ENCODE data around the gene HK1.
"Not testable (repeated sequence)": the region's sequence is repeated elsewhere in the genome, so short reads cannot be mapped to it uniquely, and the experiment has no call there.

The HK1 gene

DNA sequence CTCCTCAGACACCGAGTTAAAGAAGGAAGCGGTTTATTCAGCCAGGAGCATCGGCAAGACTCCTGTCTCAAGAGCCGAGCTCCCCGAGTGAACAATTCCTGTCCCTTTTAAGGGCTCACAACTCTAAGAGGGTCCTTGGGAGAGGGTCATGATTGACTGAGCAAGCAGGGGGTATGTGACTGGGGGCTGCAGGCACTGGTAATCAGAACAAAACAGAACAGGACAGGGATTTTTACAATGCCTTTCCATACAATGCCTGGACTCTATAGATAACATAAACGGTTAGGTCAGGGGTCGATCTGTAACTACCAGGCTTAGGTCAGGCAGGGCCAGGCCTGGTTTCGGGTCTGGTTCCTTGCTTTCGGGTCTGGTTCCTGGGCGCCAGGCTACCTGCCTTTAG, 30.0 kb downstream of the HK1 start:
- not testable (repeated sequence) for DNase-seq (ENCODE audit: low read depth in 2 of 2)

DNA sequence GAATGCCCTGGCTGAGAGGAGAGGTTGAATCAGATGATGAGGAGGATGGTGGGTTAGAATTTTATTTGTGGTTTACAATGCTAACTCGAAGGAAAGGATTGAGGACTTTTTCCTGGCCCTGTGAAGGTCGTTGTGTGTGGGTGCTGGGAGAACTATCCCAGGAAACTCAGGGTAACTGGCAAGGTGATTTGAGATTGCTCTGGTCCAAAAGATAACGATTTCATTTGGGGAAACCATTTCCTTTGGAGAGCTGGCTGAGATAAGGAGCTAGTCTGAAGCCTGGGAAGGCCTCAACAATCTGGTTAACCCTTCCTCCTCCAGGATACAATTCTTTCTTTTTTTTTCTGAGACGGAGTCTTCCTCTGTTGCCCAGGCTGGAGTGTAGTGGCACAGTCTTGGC, 33.0 kb downstream of the HK1 start:
- no peak for DNase-seq (ENCODE audit: low read depth in 2 of 2)

DNA sequence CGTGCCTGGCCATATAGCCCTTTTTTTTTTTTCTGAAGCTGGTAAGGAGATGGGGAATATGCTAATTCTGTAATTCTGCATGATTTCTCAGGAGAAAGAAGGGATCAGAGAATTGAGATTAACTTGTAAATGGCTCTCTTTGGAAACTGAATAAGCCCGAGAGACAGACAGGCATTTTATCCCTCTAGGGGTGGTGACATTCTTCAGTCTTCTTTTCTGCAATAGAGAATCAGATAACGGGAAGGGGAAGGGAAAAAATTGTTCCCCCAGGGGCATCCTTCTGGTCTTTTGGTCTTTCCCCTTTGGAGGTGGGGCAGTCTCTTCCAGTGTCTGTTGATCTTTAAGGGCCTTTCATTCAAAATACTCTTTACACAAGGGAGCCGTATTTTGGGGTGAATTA, 34.2 kb downstream of the HK1 start:
- no peak for DNase-seq (ENCODE audit: low read depth in 2 of 2)

DNA sequence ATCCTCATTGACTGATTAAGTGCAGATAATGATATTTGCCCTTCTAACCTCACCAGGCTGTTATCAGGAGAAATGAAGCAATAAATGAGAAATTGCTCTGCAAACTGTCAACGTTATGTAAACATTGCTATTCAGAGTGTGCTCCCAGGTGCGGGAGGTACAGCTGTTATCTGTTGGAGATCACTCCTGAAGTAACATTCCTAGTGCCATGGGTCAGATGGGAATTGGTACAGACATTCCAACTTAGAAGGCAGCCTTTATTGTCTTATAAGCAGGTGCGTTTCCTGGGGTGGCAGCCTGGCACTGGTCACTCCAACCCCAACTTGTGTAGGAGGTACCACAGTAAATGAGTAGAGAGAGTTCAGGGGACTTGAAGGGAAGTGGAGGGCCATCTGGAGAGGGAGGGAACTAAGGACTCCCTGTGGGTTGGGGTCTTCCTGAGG, 36.8 kb downstream of the HK1 start:
- no peak for DNase-seq (ENCODE audit: low read depth in 2 of 2)

DNA sequence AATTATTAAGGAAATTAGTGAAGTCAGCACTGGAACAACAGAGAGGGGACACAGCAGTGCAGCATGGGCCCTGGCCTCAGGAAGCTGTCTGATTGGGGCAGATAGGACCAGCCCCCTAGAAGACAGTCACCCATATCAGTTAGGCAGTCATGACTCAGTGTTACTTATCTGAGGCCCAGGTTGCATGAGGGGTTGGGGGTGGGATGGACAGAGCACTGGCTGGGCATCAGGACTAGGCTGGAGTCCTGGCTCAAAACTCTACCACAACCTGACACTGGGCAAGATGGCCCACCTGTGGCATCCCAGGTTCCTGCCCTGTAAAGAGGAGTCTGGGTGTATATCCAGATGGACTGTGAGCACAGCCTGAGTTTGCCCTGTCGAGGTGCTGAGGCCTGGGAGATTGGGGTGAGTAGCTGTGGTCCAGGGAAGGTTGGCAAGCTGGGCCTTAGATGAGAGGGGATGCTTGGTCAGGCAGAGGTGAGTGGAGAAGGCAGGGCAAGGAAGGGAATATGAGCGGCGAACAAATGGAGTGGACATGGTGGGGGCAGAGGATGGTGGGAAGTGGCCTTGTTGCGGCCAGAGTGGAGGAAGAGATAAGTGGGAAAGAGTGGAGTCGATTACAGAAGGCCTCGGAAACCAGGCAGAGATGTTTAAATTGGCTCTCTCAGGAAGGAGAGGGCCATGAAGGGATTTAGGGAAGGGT, 37.5 kb downstream of the HK1 start:
- DNase-seq (ENCODE audit: low read depth in 2 of 2) = no peak

DNA sequence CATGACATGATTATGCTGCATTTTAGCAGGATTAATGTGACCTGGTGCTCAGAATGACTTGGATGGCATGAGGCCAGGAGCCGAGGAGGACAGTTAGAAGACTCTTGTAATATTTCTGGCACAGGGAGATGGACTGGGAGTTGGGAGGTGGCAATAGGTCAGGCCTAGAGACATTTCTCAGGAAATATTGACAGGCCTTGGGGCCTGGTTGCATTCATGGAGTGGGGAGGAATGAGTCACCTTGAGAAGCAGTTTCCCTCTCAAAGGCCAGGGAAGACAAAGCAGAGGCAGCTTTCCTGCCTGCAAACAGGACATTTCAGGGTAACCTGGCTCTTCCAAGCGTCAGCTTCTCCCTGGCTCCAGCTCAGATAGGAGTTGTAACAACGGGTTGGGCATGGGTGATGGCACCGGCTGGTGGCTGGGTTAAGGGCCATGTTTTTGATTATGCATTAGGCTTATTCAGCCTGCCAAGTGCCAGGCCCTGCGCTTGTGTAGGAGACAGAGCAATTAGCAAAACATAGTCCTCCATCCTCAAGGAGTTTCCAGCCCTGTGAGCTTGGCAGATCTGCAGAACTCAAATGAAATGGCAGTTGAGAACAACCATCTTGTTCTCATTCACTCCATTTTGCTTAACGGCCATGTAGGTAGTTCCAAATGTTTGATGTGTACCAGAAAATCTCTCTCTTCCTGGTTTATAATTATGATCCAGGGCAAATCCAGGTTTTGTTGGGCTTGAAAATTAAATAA, 38.2 kb downstream of the HK1 start:
- DNase-seq (ENCODE audit: low read depth in 2 of 2) = no peak

DNA sequence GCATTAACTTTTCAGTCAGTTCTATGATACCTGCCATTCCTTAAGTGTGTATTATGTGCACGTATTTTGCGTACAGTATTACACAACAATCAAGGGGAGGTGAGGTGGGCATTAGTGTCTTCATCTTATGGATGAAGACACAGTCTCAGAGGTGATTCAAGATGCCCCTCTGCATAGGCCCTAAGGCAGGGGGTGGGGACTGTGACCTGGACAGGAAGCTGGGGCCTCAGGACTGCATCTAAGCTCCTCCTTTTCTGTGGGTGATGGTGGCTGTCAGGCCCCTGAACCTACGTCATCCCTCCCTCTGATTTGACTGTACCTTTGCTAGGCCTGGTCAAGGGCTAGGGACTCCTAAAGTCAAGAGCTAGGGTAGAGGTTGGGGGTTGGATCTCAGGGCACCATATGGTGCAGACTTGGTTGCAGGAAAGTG, 38.9 kb downstream of the HK1 start:
- DNase-seq (ENCODE audit: low read depth in 2 of 2) = peak in 1 of 2 donors; percentile 47

DNA sequence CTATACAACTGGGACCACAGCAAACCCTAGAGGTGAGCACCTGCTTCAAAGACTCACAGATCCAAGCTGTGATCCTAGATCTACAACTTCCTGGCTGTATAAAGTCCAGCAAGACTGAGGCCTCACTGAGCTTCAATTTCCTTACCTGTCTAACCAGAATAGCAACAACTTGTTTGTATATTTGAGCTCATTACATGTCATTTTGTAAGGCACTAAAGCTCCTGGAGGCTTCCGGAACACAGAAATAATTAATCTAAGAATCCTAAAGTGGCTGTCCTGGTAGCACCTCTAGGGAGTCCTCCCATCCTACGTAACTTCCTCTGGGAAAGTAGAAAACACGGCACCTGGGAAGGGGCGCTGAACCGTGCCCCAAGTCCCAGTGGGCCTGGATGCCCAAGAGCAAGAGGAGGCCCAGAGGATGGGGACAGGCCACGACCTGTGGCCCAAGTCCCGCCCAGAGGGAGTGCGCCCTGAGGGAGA, 39.4 kb downstream of the HK1 start:
- DNase-seq (ENCODE audit: low read depth in 2 of 2) = no peak

DNA sequence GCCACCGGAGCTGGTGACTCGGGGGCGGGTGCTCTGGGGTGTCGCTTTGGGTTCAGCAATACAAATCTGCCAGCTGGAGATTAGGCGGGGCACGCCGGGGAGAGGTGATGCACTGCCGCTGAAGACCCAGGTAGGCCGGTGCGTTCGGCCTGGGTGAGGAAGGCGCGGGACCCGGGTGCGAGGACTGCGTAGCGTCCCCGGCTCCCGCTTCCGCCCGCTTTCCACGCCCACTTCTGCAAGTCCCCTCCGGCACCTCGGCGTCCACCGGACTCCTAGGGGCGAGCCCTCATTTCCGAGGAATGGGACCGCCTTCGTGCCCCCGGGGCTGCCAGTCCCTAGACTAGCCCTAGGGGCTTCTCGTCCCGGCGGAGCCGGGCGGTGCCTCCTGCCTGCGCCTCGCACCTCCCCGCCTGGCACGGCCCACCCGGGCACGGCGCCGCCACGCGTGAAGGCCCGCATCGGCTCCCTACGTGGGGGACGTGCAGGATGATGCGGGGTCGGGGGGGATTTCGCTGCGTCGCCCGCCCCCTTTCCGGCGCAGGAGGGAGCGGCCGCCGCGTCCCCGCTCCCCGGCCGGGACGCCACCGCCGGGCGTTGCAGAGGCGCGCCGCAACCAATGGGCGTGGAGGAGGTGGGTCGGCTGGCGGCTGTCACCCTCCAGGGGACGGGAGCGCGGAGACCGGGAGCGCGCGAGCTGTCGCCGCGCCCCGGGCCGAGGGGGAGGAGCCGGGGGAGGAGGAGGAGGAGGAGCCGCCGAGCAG, 40.0 kb downstream of the HK1 start:
- peak; percentile 88 to 92 for DNase-seq (ENCODE audit: low read depth in 2 of 2)

DNA sequence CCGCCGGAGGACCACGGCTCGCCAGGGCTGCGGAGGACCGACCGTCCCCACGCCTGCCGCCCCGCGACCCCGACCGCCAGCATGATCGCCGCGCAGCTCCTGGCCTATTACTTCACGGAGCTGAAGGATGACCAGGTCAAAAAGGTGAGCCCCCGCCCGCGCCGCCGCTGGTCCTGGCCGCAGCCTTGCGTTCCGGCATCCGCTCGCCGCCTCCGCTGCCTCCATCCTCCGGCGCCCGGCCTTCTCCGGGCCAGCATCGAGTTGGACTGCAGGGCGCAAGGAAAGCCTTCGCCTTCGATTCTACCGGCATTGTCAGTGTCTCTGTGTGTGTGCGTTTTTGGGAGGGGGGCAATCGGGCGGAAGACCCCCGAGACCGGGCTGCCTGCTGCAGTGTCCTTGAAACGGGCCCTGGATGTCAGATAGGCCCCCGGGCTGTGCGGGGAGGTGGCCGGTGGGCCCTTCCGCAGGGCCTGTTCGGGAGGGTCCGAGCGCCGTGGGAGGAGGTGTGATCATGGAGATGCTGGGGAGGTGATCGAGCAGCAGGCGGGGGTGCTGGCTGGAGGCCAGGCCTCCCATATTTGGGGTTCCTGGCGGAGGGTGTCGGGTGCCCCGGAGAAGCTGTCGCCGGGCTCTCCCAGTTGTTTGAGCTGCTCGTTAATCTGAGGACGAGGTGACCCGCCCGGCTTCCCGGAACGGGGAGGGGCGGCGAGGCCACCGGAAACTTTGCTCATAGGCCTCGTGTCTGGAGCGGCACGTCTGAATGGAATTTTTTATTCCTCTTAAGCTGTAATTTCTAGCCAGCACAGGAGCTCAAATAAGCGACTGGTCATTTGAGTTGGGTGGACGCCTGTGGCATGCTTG, 40.8 kb downstream of the HK1 start:
- DNase-seq (ENCODE audit: low read depth in 2 of 2) = peak; percentile 74 to 75

DNA sequence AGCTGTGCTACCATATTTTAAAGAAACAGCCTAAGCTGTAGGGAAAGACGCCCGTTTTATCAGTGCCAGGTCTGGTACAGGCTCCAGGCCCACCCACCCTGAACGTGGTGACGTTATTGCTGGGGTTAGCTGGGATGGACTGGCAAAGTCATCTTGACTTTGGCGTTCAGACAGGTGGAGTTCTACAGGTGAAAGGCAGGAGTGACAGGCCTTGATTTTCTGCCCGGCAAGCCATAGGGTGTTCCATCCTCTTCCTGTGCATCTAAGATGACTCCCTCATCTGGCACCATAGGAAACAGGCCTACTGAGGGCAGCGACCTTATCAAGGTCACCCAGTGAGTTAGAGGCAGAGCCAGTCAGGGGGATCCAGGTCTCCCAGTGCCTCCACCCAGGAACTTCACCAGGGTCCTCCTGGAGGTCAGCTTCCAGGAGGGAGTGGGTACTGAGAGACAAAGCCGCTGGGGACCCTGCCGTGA, 41.6 kb downstream of the HK1 start:
- DNase-seq (ENCODE audit: low read depth in 2 of 2) = no peak

DNA sequence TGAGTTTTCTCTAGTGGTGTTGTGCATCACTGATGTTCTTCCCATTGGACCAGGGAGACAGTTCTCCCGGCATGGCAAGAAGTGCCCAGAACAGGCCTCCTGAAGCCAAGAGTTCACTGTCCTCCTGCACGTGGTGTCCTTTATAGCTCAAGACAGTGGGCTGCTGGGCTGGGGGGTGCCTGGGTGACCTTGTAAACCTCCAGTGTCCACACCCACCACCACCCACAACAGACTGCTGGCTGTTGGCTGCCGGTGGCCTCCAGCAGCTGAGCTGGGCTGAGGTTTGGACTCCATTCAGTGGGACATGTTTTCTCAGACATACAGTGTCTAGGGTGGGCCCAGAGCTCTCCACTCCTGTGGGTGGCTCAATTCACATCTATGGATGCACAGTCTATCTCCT, 42.2 kb downstream of the HK1 start:
- no peak for DNase-seq (ENCODE audit: low read depth in 2 of 2)

DNA sequence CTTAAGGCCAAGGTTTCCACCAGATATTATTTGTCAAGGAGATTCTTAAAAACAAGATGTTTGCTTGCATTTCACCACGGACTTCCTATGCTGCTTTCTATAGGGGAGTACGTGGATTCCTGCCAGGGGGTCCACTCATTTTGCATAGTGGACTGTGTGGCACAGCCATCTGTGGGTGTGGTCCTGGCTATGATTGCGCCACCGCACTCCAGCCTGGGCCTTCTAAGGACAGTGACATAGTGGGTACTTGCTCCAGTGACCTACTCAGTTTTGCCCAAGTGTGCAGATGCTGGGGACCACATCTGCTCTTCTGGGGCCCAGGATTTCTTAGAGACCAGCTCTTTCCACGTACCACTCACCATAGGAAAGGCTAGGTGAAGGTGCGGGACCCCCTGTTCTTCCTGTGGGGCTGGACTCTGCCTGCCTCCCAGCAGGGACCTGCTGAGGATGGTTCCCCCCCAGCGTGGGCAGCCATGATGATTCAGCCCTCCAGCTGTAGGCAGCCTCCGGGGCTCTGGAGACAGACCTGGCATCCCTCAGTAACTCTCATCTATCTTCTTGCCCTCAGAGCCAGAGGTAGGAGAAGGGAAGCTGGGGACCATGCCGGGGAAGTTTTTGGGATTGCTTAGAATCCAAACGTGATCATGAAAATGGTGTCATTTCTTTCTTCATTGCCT, 42.9 kb downstream of the HK1 start:
- DNase-seq (ENCODE audit: low read depth in 2 of 2) = no peak

DNA sequence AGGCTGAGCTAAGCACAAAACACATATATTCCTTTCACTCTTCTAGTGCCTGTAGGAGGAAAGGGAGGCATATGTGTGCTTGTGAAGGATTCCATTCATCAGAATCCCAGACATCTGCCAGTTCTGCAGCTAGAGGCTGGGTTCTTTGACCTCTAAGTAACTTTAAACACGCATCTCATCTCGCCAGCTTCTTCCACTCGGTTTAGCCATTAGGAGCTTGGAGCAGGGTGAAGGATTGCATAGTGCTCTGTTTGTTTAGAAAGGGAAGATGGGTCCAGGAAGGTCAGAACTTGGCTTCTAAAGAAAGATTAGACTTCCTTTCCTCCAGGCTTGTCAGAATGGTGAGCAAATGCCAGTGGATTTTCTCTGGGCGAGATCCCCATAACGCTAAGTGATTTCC, 43.6 kb downstream of the HK1 start:
- no peak for DNase-seq (ENCODE audit: low read depth in 2 of 2)

DNA sequence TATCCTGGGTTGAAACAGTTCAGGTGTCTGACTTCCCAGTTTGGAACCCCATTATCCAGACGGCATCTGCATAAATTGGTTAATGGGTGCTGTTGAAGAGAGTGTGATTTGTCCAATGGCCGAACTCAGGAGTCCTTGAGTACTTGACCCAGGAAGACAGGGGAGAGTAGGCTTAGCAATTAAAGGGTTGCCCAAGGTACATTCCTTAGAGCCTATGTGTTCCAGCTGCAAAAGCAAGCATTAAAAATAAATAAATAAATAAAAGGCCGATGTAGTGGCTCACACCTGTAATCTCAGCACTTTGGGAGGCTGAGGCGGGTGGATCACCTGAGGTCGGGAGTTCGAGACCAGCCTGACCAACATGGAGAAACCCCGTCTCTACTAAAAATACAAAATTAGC, 44.0 kb downstream of the HK1 start:
- DNase-seq (ENCODE audit: low read depth in 2 of 2) = not testable (repeated sequence)

DNA sequence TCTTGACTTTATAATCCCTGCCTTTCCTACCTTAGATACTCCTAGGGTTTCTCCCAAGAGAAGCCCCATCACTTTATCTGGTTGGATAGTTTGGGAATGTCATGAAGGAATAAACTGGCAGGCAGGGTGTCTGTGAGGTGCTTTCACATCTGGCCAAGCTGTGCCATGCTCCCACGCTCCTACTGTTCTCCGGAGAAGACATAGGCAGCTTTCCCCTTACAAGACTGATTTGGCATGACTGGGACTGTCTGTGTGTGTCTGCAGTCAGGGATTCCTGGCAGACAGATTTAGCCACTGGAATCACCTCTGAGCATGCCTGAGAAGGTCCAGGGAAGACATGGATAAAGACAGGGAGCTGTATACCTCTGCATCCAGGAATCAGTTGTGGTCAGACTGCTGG, 45.3 kb downstream of the HK1 start:
- no peak for DNase-seq (ENCODE audit: low read depth in 2 of 2)

DNA sequence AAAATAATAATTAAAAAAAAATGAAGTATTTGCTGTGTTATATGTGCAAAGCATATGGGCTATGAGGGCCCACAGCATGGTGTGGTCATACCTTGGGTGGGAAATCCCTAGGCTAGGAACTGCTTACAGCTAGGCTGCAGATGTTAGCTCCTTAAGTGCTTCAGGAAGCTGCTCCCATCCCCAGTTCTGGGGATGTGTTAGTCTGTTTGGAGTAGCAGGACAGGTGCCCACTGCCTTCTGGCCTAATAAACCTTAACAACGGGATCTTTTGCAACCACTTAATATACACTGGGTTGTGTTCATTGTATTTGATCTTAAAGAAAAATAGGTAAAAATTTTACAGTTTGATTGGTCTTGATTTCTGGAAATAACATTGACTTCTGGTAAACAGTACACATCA, 46.3 kb downstream of the HK1 start:
- DNase-seq (ENCODE audit: low read depth in 2 of 2) = no peak

DNA sequence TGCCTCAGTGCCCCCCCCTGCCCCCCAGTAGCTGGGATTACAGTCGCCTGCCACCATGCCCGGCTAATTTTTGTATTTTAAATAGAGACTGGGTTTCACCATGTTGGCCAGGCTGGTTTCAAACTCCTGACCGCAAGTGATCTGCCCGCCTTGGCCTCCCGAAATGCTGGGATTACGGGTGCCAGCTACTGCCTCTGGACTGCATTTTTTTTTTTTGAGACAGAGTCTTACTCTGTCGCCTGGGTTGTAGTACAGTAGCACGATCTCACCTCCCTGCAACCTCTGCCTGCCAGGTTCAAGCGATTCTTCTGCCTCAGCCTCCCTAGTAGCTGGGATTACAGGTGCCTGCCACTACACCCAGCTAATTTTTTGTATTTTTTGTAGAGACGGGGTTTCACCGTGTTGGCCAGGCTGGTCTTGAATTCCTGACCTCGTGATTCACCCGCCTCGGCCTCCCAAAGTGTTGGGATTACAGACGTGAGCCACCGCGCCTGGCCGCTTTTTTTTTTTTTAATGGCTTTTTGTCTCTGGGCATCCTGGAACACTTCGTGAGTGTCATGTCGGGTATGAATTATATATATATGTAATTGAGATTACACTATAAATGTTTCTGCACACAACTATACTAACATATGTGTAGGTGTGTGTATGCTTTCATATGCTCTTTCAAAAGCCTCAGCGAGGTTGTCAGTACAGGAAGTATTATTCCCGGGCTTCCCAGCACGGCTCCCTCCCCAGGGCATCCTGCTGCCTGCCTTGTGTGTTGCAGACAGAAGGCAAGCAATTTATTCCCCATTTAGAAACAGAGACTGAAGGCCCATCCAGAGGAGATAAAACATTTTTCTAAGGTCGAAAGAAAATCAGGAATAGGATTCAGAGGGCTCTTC, 47.6 kb downstream of the HK1 start:
- not testable (repeated sequence) for DNase-seq (ENCODE audit: low read depth in 2 of 2)

DNA sequence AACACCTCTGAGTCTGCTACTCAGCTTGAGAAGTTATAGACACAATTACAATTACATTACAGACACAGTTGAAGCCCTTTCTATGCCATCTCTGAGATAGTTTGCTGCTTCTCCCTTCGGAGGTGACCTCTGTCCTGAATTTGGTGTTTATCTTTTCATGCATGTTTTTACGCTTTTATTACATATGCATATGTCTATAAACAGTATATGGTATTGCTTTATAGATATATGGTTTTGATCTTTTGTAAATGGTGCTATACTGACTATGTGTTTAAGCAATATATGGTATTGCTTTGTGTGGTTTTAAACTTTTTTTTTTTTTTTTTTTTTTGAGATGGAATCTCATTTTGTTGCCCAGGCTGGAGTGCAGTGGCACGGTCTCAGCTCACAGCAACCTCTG, 48.4 kb downstream of the HK1 start:
- DNase-seq (ENCODE audit: low read depth in 2 of 2) = no peak

All from stimulated activated CD8-positive, alpha-beta memory T cell treated with anti-CD3 and anti-CD28 coated beads, Interleukin-15, amount 100 ng/mL, for 48 hours (primary cell).